Measurements from ENCODE around the gene PPM1A. TPM values are rescaled to one million over a fixed set of nuclear protein-coding genes. Genes with fewer than 3 reads are reported as not detected.

The PPM1A gene
- total and polyA plus RNA-seq, 4 donors, result 21.4 to 61.5 (median 33.6) TPM

DNA sequence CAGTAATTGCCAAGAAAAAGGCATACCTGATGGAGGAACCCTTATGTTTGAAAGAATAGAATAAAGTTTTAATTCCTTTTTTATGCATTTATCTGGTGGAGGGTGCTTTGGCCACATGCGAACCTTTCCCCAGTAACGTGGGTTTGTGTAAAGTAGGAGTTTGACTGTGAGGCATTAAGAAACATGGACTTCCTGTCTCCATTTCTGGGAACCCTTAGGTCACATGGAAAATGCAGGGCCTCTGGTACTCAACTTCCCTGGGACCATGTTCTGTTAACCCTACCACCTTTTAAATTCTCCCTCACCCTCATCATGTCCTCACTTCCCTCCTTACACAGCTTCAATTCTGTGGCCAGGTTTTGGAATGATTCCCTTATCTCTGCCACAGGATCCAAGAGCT lies 80.3 kb downstream of the PPM1A start:
- WGBS, 2 donors, result 48 to 62% methylated on average over 2 of the region's 2 CpGs
- peaks cover 0 to 11% (median 10%) of the 10 kb centered on the region in 3 donors for H3K27me3 ChIP-seq (ENCODE audit: control insufficient read depth in 3 of 3, insufficient read depth in 3 of 3, low read length in 2 of 3)

GRCh38 chr14:60331201-60332045 lies 82.4 kb downstream of the PPM1A start:
- peak overlapping the region in 1 of 2 donors; percentile 43 for H3K9ac ChIP-seq (ENCODE audit: insufficient read depth in 1 of 2, low read length in 2 of 2)
- no peak overlapping the region for H3K27ac ChIP-seq (ENCODE audit: low read depth in 1 of 2, low read length in 1 of 2)
- peaks cover 0 to 11% (median 9%) of the 10 kb centered on the region in 3 donors for H3K27me3 ChIP-seq (ENCODE audit: control insufficient read depth in 3 of 3, insufficient read depth in 3 of 3, low read length in 2 of 3)

More for the DNA sequence above, 80.3 kb downstream of the PPM1A start:
- Histone ChIP-seq H3K27ac (ENCODE audit: low read depth in 1 of 2, low read length in 1 of 2) (no peak overlapping the region), H3K9ac (ENCODE audit: insufficient read depth in 1 of 2, low read length in 2 of 2) (no peak overlapping the region), H3K4me3 (no peak overlapping the region), H3K4me1 (ENCODE audit: control insufficient read depth in 5 of 5, insufficient read depth in 5 of 5, low read length in 5 of 5) (peaks cover 0 to 26% (median 4%) of the 10 kb centered on the region in 5 donors), H3K36me3 (ENCODE audit: control insufficient read depth in 4 of 4, insufficient read depth in 4 of 4, low read length in 4 of 4) (no peaks in the 10 kb centered on the region), H3K9me3 (ENCODE audit: control insufficient read depth in 4 of 4, insufficient read depth in 3 of 4, low read length in 3 of 4) (no peaks in the 10 kb centered on the region)
- ATAC-seq (ENCODE audit: insufficient read depth, low FRiP score) (no peak), DNase-seq (no peak)
- TF ChIP-seq, protein P1, sequence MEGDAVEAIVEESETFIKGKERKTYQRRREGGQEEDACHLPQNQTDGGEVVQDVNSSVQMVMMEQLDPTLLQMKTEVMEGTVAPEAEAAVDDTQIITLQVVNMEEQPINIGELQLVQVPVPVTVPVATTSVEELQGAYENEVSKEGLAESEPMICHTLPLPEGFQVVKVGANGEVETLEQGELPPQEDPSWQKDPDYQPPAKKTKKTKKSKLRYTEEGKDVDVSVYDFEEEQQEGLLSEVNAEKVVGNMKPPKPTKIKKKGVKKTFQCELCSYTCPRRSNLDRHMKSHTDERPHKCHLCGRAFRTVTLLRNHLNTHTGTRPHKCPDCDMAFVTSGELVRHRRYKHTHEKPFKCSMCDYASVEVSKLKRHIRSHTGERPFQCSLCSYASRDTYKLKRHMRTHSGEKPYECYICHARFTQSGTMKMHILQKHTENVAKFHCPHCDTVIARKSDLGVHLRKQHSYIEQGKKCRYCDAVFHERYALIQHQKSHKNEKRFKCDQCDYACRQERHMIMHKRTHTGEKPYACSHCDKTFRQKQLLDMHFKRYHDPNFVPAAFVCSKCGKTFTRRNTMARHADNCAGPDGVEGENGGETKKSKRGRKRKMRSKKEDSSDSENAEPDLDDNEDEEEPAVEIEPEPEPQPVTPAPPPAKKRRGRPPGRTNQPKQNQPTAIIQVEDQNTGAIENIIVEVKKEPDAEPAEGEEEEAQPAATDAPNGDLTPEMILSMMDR (IDR thresholded peaks at IDR 0.05; ENCODE audit: control extremely low read depth, extremely low read depth), result no peak

DNA sequence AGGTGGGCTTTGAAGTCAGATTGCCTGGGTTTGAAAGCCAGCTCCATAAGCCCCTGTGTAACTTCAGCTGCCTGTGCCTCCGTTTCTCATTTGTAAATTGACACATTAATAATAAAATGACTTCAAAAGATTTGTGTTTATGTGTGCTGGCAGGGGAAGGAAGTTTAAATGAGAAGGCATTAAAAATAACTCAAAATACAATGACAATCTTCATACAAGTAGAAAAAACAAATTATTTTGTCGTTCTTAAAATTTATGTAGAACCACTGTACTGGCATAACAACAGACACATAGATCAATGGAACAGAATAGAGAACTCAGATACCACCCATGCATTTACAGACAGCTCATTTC lies 83.0 kb downstream of the PPM1A start:
- H3K4me3 ChIP-seq, result no peak overlapping the region
- 18 to 24% methylated on average over 2 of the region's 2 CpGs for WGBS, 2 donors

More at GRCh38 chr14:60331201-60332045, 82.4 kb downstream of the PPM1A start:
- no peaks in the 10 kb centered on the region for H3K9me3 ChIP-seq (ENCODE audit: control insufficient read depth in 4 of 4, insufficient read depth in 3 of 4, low read length in 3 of 4)
- WGBS, 2 donors, result 5 to 6% methylated on average over 24 of the region's 24 CpGs
- peaks cover 0 to 26% (median 4%) of the 10 kb centered on the region in 5 donors for H3K4me1 ChIP-seq (ENCODE audit: control insufficient read depth in 5 of 5, insufficient read depth in 5 of 5, low read length in 5 of 5)
- H3K36me3 ChIP-seq (ENCODE audit: control insufficient read depth in 4 of 4, insufficient read depth in 4 of 4, low read length in 4 of 4), result no peaks in the 10 kb centered on the region
- peak; percentile 82 for ATAC-seq (ENCODE audit: insufficient read depth, low FRiP score)
- TF ChIP-seq, protein P1 (IDR thresholded peaks at IDR 0.05; ENCODE audit: control extremely low read depth, extremely low read depth), result peak; percentile 51
- DNase-seq, result peak; percentile 82 to 92 (median 87)
- H3K4me3 ChIP-seq, result peak overlapping the region; percentile 22

More for the DNA sequence above, 83.0 kb downstream of the PPM1A start:
- H3K27ac ChIP-seq (ENCODE audit: low read depth in 1 of 2, low read length in 1 of 2), result no peak overlapping the region
- no peak overlapping the region for H3K9ac ChIP-seq (ENCODE audit: insufficient read depth in 1 of 2, low read length in 2 of 2)
- TF ChIP-seq, protein P1 (IDR thresholded peaks at IDR 0.05; ENCODE audit: control extremely low read depth, extremely low read depth), result no peak
- no peaks in the 10 kb centered on the region for H3K9me3 ChIP-seq (ENCODE audit: control insufficient read depth in 4 of 4, insufficient read depth in 3 of 4, low read length in 3 of 4)
- peaks cover 0 to 26% (median 4%) of the 10 kb centered on the region in 5 donors for H3K4me1 ChIP-seq (ENCODE audit: control insufficient read depth in 5 of 5, insufficient read depth in 5 of 5, low read length in 5 of 5)
- H3K36me3 ChIP-seq (ENCODE audit: control insufficient read depth in 4 of 4, insufficient read depth in 4 of 4, low read length in 4 of 4), result no peaks in the 10 kb centered on the region
- ATAC-seq (ENCODE audit: insufficient read depth, low FRiP score) (no peak), DNase-seq (no peak)
- H3K27me3 ChIP-seq (ENCODE audit: control insufficient read depth in 3 of 3, insufficient read depth in 3 of 3, low read length in 2 of 3), result peaks cover 0 to 11% (median 5%) of the 10 kb centered on the region in 3 donors
